ENCODE measurements around the gene MSL2.
A peak's percentile ranks its signal among the peaks of the same experiment; 100 is the strongest.
"Not testable (repeated sequence)": the region's sequence is repeated elsewhere in the genome, so short reads cannot be mapped to it uniquely, and the experiment has no call there.

Gene MSL2

DNA sequence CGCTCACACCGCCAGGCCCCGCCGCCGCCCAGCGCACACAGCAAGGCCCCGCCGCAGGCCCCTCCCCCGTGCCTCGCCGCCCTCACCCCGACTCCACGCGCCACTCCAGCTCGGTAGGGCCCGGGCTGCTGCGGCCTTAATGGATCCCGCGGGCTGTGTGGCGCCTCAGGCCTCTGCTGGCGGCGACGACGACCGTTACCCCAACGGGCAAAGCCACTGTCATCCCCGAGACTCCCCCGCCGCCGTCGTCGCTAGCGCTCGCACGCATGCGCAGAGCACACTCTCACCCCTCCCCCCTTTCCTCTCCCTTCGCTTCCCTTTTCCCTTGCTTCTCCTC is at the start of gene MSL2:
MSL2 (minus strand) TSS at position 272 of the 337 bp plus-strand sequence. CDS start 1,222 bp downstream, outside the sequence.
- Mint-ChIP-seq H3K9me3 (no peaks in the 10 kb centered on the region), H3K4me3 (peak within 1 kb of the TSS; percentile 82), H3K27ac (peak within 1 kb of the TSS; percentile 98), H3K36me3 (peaks cover 61% of the 10 kb centered on the region), H3K4me1 (peaks cover 41% of the 10 kb centered on the region)
- ATAC-seq (no peak), DNase-seq (ENCODE audit: low spot score in 2 of 2) (no peak)

DNA sequence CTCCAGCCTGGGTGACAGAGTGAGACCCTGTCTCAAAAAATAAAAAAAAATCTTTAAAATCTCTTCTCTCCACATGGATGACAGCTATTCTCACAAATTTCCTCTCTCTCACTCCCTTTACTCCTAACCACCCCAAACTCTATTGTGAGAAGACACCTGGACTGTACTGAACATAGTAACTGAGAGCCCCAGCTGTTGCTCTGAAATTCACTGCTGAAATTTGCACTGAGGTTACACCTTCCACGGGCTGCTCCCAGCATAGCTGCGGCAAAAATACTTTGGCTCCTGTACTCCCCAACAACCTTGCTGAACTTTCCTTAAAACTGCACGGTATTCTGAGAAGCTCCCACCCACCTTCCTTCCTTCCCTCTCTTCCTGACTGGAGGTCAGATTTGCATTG is 49.6 kb upstream of the MSL2 start:
- Mint-ChIP-seq H3K36me3 (peaks cover 5% of the 10 kb centered on the region), H3K4me1 (peaks cover 8% of the 10 kb centered on the region), H3K27ac (no peak overlapping the region), H3K9me3 (no peaks in the 10 kb centered on the region), H3K4me3 (no peak overlapping the region)
- ATAC-seq, result no peak
- no peak for DNase-seq (ENCODE audit: low spot score in 2 of 2)

DNA sequence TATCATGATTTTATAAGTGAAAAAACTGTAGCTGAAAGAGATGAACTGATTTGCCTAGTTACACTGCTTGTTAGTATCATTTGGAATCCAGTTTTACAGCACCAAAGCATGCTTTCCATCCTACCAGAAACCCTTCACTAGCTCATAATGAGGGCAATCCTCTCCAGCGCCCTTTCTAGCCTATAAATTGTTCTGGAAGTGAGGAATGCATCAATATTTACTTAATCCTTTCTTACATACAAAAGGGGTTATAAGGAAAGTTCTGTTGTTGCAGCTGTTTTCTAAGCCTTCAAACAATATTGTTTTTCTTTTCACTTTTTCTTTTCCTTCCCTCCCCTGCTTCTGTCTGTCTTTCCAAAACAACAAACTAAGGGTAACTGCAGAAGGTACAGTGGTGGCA is 43.0 kb upstream of the MSL2 start:
- no peaks in the 10 kb centered on the region for H3K4me1 Mint-ChIP-seq
- DNase-seq (ENCODE audit: low spot score in 2 of 2) (no peak), ATAC-seq (no peak)
- no peaks in the 10 kb centered on the region for H3K36me3 Mint-ChIP-seq
- H3K27ac Mint-ChIP-seq, result no peak overlapping the region
- no peaks in the 10 kb centered on the region for H3K9me3 Mint-ChIP-seq
- no peak overlapping the region for H3K4me3 Mint-ChIP-seq

- DNase-seq (ENCODE audit: low spot score in 2 of 2) (no peak), ATAC-seq (no peak)
- Mint-ChIP-seq H3K4me3 (no peak overlapping the region), H3K27ac (no peak overlapping the region), H3K9me3 (no peaks in the 10 kb centered on the region), H3K4me1 (no peaks in the 10 kb centered on the region), H3K36me3 (no peaks in the 10 kb centered on the region)
Observed at GRCh38 chr3:136237961-136238649, 42.0 kb upstream of the MSL2 start.

- Mint-ChIP-seq H3K9me3 (no peaks in the 10 kb centered on the region), H3K36me3 (no peaks in the 10 kb centered on the region), H3K4me3 (no peak overlapping the region), H3K4me1 (no peaks in the 10 kb centered on the region), H3K27ac (no peak overlapping the region)
- no peak for ATAC-seq
- DNase-seq (ENCODE audit: low spot score in 2 of 2), result no peak
Observed at GRCh38 chr3:136237103-136237502, 41.0 kb upstream of the MSL2 start.

- H3K4me3 Mint-ChIP-seq, result no peak overlapping the region
Observed at GRCh38 chr3:136236109-136236508, 40.0 kb upstream of the MSL2 start.

GRCh38 chr3:136235545-136235944 is 39.4 kb upstream of the MSL2 start:
- ATAC-seq, result no peak
- H3K4me1 Mint-ChIP-seq, result no peaks in the 10 kb centered on the region
- no peaks in the 10 kb centered on the region for H3K36me3 Mint-ChIP-seq
- no peak for DNase-seq (ENCODE audit: low spot score in 2 of 2)
- no peak overlapping the region for H3K27ac Mint-ChIP-seq
- no peak overlapping the region for H3K4me3 Mint-ChIP-seq
- no peaks in the 10 kb centered on the region for H3K9me3 Mint-ChIP-seq

More at GRCh38 chr3:136236109-136236508, 40.0 kb upstream of the MSL2 start:
- Mint-ChIP-seq H3K27ac (no peak overlapping the region), H3K36me3 (no peaks in the 10 kb centered on the region), H3K9me3 (no peaks in the 10 kb centered on the region), H3K4me1 (no peaks in the 10 kb centered on the region)
- DNase-seq (ENCODE audit: low spot score in 2 of 2) (no peak), ATAC-seq (no peak)

GRCh38 chr3:136232413-136232812 is 36.3 kb upstream of the MSL2 start:
- DNase-seq (ENCODE audit: low spot score in 2 of 2), result no peak
- no peak for ATAC-seq
- H3K4me1 Mint-ChIP-seq, result no peaks in the 10 kb centered on the region
- H3K36me3 Mint-ChIP-seq, result no peaks in the 10 kb centered on the region
- H3K9me3 Mint-ChIP-seq, result no peaks in the 10 kb centered on the region
- H3K4me3 Mint-ChIP-seq, result no peak overlapping the region
- H3K27ac Mint-ChIP-seq, result no peak overlapping the region

DNA sequence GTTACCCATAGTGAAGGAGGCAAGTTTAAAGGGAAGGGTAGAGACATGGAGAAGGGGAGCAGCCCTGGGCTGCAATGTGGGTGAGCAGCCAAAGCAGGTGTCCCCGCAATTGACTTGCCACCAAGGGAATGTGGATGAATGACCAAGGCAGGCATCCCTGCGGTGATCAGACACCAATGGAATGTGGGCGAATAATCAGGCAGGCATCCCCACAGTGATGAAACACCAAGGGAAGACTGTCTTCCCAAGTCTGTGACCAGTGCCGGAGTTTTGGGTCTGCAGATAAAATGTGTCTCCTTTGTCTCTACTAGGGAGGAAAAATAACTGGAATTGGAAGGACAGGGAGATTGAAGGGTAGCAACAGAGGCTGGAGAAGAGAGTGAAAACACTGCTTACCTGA is 26.6 kb upstream of the MSL2 start:
- not testable (repeated sequence) for H3K4me1 Mint-ChIP-seq; H3K27ac Mint-ChIP-seq; DNase-seq (ENCODE audit: low spot score in 2 of 2); ATAC-seq; H3K4me3 Mint-ChIP-seq; H3K9me3 Mint-ChIP-seq; H3K36me3 Mint-ChIP-seq

- ATAC-seq (no peak), DNase-seq (ENCODE audit: low spot score in 2 of 2) (no peak)
- no peaks in the 10 kb centered on the region for H3K9me3 Mint-ChIP-seq
- no peak overlapping the region for H3K4me3 Mint-ChIP-seq
- no peaks in the 10 kb centered on the region for H3K4me1 Mint-ChIP-seq
- H3K36me3 Mint-ChIP-seq, result no peaks in the 10 kb centered on the region
- H3K27ac Mint-ChIP-seq, result no peak overlapping the region
Observed at GRCh38 chr3:136211547-136211946, 15.4 kb upstream of the MSL2 start.

- no peaks in the 10 kb centered on the region for H3K9me3 Mint-ChIP-seq
Observed at GRCh38 chr3:136209921-136210320, 13.8 kb upstream of the MSL2 start.

GRCh38 chr3:136207489-136208115 is 11.5 kb upstream of the MSL2 start:
- Mint-ChIP-seq H3K4me3 (no peak overlapping the region), H3K9me3 (no peaks in the 10 kb centered on the region)
- ATAC-seq, result no peak

More at GRCh38 chr3:136209921-136210320, 13.8 kb upstream of the MSL2 start:
- Mint-ChIP-seq H3K4me1 (no peaks in the 10 kb centered on the region), H3K4me3 (no peak overlapping the region), H3K36me3 (no peaks in the 10 kb centered on the region), H3K27ac (no peak overlapping the region)
- ATAC-seq (no peak), DNase-seq (ENCODE audit: low spot score in 2 of 2) (no peak)

GRCh38 chr3:136199219-136199618 is 3.1 kb upstream of the MSL2 start:
- H3K4me3 Mint-ChIP-seq; H3K27ac Mint-ChIP-seq; H3K9me3 Mint-ChIP-seq; ATAC-seq; DNase-seq (ENCODE audit: low spot score in 2 of 2): not testable (repeated sequence)
- H3K4me1 Mint-ChIP-seq, result peaks cover 23% of the 10 kb centered on the region
- peaks cover 31% of the 10 kb centered on the region for H3K36me3 Mint-ChIP-seq

More at GRCh38 chr3:136207489-136208115, 11.5 kb upstream of the MSL2 start:
- DNase-seq (ENCODE audit: low spot score in 2 of 2), result no peak
- no peak overlapping the region for H3K27ac Mint-ChIP-seq
- H3K36me3 Mint-ChIP-seq, result no peaks in the 10 kb centered on the region
- H3K4me1 Mint-ChIP-seq, result no peaks in the 10 kb centered on the region

DNA sequence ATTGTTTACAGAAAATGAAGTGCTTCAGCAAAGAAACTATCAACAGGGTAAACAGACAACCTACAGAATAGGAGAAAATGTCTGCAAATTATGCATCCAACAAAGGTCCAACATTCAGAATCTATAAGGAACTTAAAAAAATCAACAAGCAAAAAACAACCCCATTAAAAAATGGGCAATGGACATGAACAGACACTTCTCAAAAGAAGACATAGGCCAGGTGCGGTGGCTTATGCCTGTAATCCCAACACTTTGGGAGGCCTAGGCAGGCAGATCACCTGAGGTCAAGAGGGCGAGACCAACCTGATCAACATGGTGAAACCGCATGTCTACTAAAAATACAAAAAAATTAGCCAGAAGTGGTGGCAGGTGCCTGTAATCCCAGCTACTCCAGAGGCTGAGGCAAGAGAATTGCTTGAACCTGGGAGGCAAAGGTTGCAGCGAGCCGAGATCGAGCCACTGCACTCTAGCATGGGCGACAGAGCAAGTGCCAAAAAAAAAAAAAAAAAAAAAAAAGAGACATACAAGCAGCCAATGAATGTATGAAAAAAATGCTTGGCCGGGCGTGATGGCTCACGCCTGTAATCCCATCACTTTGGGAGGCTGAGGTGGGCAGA is 2.4 kb upstream of the MSL2 start:
- ATAC-seq; H3K27ac Mint-ChIP-seq; DNase-seq (ENCODE audit: low spot score in 2 of 2); H3K9me3 Mint-ChIP-seq: not testable (repeated sequence)
- Mint-ChIP-seq H3K36me3 (peaks cover 37% of the 10 kb centered on the region), H3K4me3 (peak overlapping the region; percentile 82), H3K4me1 (peaks cover 23% of the 10 kb centered on the region)

DNA sequence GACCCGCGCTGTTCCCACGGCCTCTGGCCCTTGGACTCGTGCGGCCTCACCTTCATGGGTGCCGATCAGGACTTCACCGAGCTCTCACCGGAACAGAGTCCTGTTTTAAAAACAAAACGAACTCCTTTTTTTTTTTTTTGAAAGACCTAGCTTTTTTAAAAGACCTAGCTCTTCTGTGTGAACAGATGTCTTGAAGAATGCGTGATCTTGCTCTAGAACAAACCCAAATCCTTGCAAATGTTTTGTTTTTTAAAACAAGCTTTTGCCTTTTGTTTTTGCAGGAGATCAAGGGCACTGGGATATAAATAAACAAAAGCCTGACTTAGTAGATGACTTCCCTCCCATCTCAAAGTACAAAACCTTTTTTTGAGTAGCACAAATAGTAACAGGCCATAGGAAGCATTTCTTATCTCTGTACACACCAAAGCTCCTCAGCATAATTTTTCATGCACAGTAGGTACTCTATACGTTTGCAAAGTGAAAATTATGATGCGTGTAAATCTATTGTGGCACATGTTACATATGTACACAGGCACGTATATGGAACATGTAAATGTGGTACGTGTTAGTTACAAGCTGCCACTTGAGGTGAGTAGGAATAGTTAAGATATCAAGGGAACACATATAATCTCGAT is 1.1 kb upstream of the MSL2 start:
- Mint-ChIP-seq H3K27ac (peak overlapping the region; percentile 98), H3K4me3 (peak overlapping the region; percentile 82), H3K36me3 (peaks cover 50% of the 10 kb centered on the region), H3K9me3 (no peaks in the 10 kb centered on the region), H3K4me1 (peaks cover 28% of the 10 kb centered on the region)
- DNase-seq (ENCODE audit: low spot score in 2 of 2) (no peak), ATAC-seq (no peak)

All from stimulated activated effector memory CD8-positive, alpha-beta T cell treated with anti-CD3 and anti-CD28 coated beads, Interleukin-12 subunit alpha, Interleukin-12 subunit beta, amount 100 ng/mL, for 72 hours (primary cell).